SU-DHL-6 (cell line): ENCODE results near the gene ABCB7.

Experiments
- CTCF ChIP-seq: fragments of 200-600 bp; sonication (generic); IDR thresholded peaks from one replicate; pipeline ENCODE4 v1.5.1; 2017; ENCODE audit warnings: antibody characterized with exemption, mild to moderate bottlenecking, low read length, moderate library complexity; ENCODE audit not compliant: insufficient read depth, poor library complexity, severe bottlenecking
- EZH2phosphoT487 ChIP-seq: fragments of 200-600 bp; sonication (generic), shearing (Covaris generic); conservative IDR thresholded peaks from 2 replicates; pipeline ENCODE4 v1.6.1; 2018; ENCODE audit warnings: mild to moderate bottlenecking, antibody characterized with exemption, low read length, moderate library complexity, mixed read lengths

- no peak for TF ChIP-seq CTCF
- no peak for TF ChIP-seq EZH2phosphoT487
Observed at GRCh38 chrX:75115707-75116413, 40.2 kb downstream of the ABCB7 start.
